Measurements from ENCODE around the gene CCNQ.
"Not testable (repeated sequence)": the region's sequence is repeated elsewhere in the genome, so short reads cannot be mapped to it uniquely, and the experiment has no call there.

The CCNQ gene

GRCh38 chrX:153614818-153615217, 15.9 kb upstream of the CCNQ start:
- H3K27me3 ChIP-seq (ENCODE audit: control insufficient read depth, insufficient read depth, low read length): peaks cover 17% of the 10 kb centered on the region; the same call in 1 of the 2 replicates
- H3K27ac ChIP-seq (ENCODE audit: low read depth, low read length): no peak overlapping the region
- peaks cover 43% of the 10 kb centered on the region for H3K9me3 ChIP-seq (ENCODE audit: control insufficient read depth, insufficient read depth, low read length)
- H3K9ac ChIP-seq (ENCODE audit: low read depth, low read length): no peak overlapping the region
- H3K4me1 ChIP-seq (ENCODE audit: control insufficient read depth, insufficient read depth, low read length): no peaks in the 10 kb centered on the region
- no peak overlapping the region for H3K4me3 ChIP-seq (ENCODE audit: low read depth, low read length)
- H3K36me3 ChIP-seq (ENCODE audit: control insufficient read depth, insufficient read depth, low read length): no peaks in the 10 kb centered on the region

GRCh38 chrX:153612413-153612812, 13.5 kb upstream of the CCNQ start:
- H3K36me3 ChIP-seq (ENCODE audit: control insufficient read depth, insufficient read depth, low read length): no peaks in the 10 kb centered on the region
- no peaks in the 10 kb centered on the region for H3K4me1 ChIP-seq (ENCODE audit: control insufficient read depth, insufficient read depth, low read length)
- no peak overlapping the region for H3K4me3 ChIP-seq (ENCODE audit: low read depth, low read length)
- H3K9ac ChIP-seq (ENCODE audit: low read depth, low read length): no peak overlapping the region
- no peak overlapping the region for H3K27ac ChIP-seq (ENCODE audit: low read depth, low read length)
- H3K27me3 ChIP-seq (ENCODE audit: control insufficient read depth, insufficient read depth, low read length): peaks cover 22% of the 10 kb centered on the region
- H3K9me3 ChIP-seq (ENCODE audit: control insufficient read depth, insufficient read depth, low read length): peaks cover 40% of the 10 kb centered on the region; the same call in 1 of the 2 replicates

DNA sequence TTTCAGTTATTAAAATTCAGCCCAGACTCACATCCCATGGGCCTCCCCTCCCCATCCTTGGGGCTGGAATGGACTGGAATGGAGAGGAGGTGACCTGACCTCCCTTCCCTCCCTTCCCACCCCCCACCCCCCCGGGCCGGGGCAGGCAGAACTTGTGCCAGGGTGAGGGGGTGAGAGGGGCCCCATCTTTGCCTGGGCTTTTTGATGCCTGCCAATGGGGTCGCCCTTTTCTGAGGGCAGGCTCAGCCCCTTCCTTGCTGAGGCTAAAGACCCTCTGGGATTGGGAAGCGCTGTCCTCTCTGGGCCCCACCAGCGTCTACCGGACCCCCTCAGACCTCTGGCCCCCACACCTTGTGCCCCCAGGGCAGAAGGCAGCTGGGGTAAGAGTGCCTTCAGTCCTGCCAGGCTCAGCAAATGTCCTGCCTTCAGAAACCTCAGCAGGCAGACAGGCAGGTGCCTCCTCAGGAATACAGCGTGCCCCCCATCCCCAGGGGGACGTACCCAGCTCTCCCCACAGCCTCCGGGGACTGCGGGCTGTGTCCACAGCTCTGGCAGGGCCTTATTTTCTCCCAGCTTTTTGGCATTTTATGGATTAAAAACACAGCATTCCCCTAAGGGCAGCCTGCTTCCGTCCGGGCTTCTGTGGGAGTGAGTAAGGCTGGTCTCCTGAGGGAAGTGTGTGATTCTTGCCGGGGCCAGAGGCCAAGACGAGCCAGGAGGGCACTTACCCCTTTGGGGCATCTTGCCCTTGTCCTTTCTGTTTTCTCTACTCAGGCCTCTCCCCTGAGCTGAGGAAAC, 12.6 kb upstream of the CCNQ start:
- peaks cover 25% of the 10 kb centered on the region for H3K27me3 ChIP-seq (ENCODE audit: control insufficient read depth, insufficient read depth, low read length)

GRCh38 chrX:153610836-153611213, 11.9 kb upstream of the CCNQ start:
- H3K9me3 ChIP-seq (ENCODE audit: control insufficient read depth, insufficient read depth, low read length): peaks cover 44% of the 10 kb centered on the region
- no peak overlapping the region for H3K27ac ChIP-seq (ENCODE audit: low read depth, low read length)
- no peaks in the 10 kb centered on the region for H3K4me1 ChIP-seq (ENCODE audit: control insufficient read depth, insufficient read depth, low read length)
- peaks cover 25% of the 10 kb centered on the region for H3K27me3 ChIP-seq (ENCODE audit: control insufficient read depth, insufficient read depth, low read length)
- no peak overlapping the region for H3K9ac ChIP-seq (ENCODE audit: low read depth, low read length)
- peak overlapping the region; percentile 55; the same call in 1 of the 2 replicates for H3K4me3 ChIP-seq (ENCODE audit: low read depth, low read length)
- H3K36me3 ChIP-seq (ENCODE audit: control insufficient read depth, insufficient read depth, low read length): no peaks in the 10 kb centered on the region

More for the DNA sequence above, 12.6 kb upstream of the CCNQ start:
- Histone ChIP-seq H3K9me3 (ENCODE audit: control insufficient read depth, insufficient read depth, low read length) (peaks cover 42% of the 10 kb centered on the region), H3K36me3 (ENCODE audit: control insufficient read depth, insufficient read depth, low read length) (no peaks in the 10 kb centered on the region), H3K4me3 (ENCODE audit: low read depth, low read length) (no peak overlapping the region), H3K27ac (ENCODE audit: low read depth, low read length) (no peak overlapping the region), H3K9ac (ENCODE audit: low read depth, low read length) (no peak overlapping the region), H3K4me1 (ENCODE audit: control insufficient read depth, insufficient read depth, low read length) (no peaks in the 10 kb centered on the region)

GRCh38 chrX:153609917-153610835, 11.2 kb upstream of the CCNQ start:
- H3K27me3 ChIP-seq (ENCODE audit: control insufficient read depth, insufficient read depth, low read length): peaks cover 25% of the 10 kb centered on the region
- H3K9me3 ChIP-seq (ENCODE audit: control insufficient read depth, insufficient read depth, low read length): peaks cover 41% of the 10 kb centered on the region
- no peaks in the 10 kb centered on the region for H3K36me3 ChIP-seq (ENCODE audit: control insufficient read depth, insufficient read depth, low read length)
- H3K4me1 ChIP-seq (ENCODE audit: control insufficient read depth, insufficient read depth, low read length): no peaks in the 10 kb centered on the region
- H3K9ac ChIP-seq (ENCODE audit: low read depth, low read length): no peak overlapping the region
- H3K4me3 ChIP-seq (ENCODE audit: low read depth, low read length): peak overlapping the region; percentile 55
- H3K27ac ChIP-seq (ENCODE audit: low read depth, low read length): no peak overlapping the region

DNA sequence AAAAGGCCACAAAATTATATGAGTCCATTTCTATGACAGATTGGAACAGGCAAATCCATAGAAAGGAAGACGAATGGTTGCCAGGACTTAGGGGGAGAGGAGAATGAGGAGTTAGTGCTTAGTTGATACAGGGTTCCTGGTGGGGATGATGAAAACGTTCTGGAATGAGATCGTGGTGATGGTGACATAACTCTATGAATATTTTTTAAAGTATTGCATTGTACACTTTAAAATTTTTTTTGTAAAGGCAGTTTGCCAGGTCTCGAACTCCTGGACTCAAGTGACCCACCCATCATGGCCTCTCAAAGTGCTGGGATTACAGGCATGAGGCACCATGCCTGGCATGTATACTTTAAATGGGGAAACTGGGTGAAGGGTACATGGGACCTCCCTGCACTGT, 9.9 kb upstream of the CCNQ start:
- Histone ChIP-seq H3K4me1 (ENCODE audit: control insufficient read depth, insufficient read depth, low read length) (no peaks in the 10 kb centered on the region), H3K27me3 (ENCODE audit: control insufficient read depth, insufficient read depth, low read length) (peaks cover 21% of the 10 kb centered on the region), H3K36me3 (ENCODE audit: control insufficient read depth, insufficient read depth, low read length) (no peaks in the 10 kb centered on the region), H3K4me3 (ENCODE audit: low read depth, low read length) (no peak overlapping the region), H3K9ac (ENCODE audit: low read depth, low read length) (no peak overlapping the region), H3K9me3 (ENCODE audit: control insufficient read depth, insufficient read depth, low read length) (peaks cover 36% of the 10 kb centered on the region), H3K27ac (ENCODE audit: low read depth, low read length) (no peak overlapping the region)

GRCh38 chrX:153608376-153608775, 9.4 kb upstream of the CCNQ start:
- Histone ChIP-seq H3K27me3 (ENCODE audit: control insufficient read depth, insufficient read depth, low read length) (peaks cover 21% of the 10 kb centered on the region), H3K9ac (ENCODE audit: low read depth, low read length) (no peak overlapping the region), H3K9me3 (ENCODE audit: control insufficient read depth, insufficient read depth, low read length) (peaks cover 36% of the 10 kb centered on the region), H3K27ac (ENCODE audit: low read depth, low read length) (no peak overlapping the region), H3K4me1 (ENCODE audit: control insufficient read depth, insufficient read depth, low read length) (no peaks in the 10 kb centered on the region), H3K4me3 (ENCODE audit: low read depth, low read length) (no peak overlapping the region), H3K36me3 (ENCODE audit: control insufficient read depth, insufficient read depth, low read length) (no peaks in the 10 kb centered on the region)

DNA sequence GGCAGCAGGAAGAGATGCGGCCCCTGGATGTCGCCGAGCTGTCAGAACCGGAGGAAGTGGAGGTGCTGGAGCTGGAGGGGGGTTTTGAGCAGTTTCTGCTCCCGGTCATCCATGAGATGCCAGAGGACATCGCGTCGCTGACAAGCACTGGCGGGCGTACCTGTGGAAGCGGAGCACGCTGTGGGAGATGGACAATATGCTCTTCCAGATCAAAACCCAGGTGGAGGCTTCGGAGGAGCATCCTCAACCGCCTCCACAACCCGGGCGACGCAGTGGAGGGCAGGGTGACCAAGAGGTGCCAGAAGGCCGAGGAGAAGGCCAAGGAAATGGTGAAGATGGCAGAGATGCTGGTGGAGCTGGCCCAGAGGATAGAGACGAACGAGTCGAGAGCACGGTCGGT, 7.6 kb upstream of the CCNQ start:
- H3K36me3 ChIP-seq (ENCODE audit: control insufficient read depth, insufficient read depth, low read length): no peaks in the 10 kb centered on the region
- peaks cover 27% of the 10 kb centered on the region for H3K9me3 ChIP-seq (ENCODE audit: control insufficient read depth, insufficient read depth, low read length)
- no peak overlapping the region for H3K4me3 ChIP-seq (ENCODE audit: low read depth, low read length)
- no peak overlapping the region for H3K9ac ChIP-seq (ENCODE audit: low read depth, low read length)
- H3K4me1 ChIP-seq (ENCODE audit: control insufficient read depth, insufficient read depth, low read length): no peaks in the 10 kb centered on the region
- peaks cover 21% of the 10 kb centered on the region for H3K27me3 ChIP-seq (ENCODE audit: control insufficient read depth, insufficient read depth, low read length)
- no peak overlapping the region for H3K27ac ChIP-seq (ENCODE audit: low read depth, low read length)

DNA sequence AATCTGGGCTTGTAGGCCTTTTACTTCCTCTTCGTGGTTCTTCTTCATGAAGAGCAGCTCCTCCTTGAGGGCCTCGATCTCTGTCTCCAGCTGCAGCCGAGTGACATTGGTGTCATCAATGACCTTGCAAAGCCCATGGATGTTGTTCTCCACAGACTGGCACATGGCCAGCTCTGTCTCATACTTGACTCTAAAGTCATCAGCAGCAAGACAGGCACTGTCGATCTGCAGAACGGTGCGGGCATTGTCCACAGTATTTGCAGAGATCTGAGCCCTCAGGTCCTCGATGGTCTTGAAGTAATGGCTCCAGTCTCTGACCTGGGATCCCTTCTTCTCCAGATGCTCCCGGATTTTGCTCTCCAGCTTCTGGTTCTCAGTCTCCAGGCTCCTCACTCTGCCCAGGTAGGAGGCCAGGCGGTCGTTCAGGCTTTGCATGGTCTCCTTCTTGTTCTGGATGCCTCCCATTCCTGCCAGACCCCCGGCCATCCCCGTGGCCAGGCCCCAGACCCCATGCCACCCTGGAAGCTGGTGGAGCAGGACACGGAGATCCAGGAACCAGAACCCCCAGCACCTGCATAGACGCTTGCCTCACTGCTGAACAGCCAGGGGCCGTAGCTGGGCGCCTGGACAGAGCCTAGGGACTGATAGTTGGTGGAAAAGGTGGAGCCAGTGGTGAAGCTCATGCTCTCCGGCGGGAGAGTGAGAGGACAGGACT, 5.9 kb upstream of the CCNQ start:
- H3K9ac ChIP-seq (ENCODE audit: low read depth, low read length); H3K4me3 ChIP-seq (ENCODE audit: low read depth, low read length); H3K4me1 ChIP-seq (ENCODE audit: control insufficient read depth, insufficient read depth, low read length); H3K36me3 ChIP-seq (ENCODE audit: control insufficient read depth, insufficient read depth, low read length); H3K27ac ChIP-seq (ENCODE audit: low read depth, low read length): not testable (repeated sequence)
- Histone ChIP-seq H3K27me3 (ENCODE audit: control insufficient read depth, insufficient read depth, low read length) (peaks cover 20% of the 10 kb centered on the region), H3K9me3 (ENCODE audit: control insufficient read depth, insufficient read depth, low read length) (peaks cover 32% of the 10 kb centered on the region)

DNA sequence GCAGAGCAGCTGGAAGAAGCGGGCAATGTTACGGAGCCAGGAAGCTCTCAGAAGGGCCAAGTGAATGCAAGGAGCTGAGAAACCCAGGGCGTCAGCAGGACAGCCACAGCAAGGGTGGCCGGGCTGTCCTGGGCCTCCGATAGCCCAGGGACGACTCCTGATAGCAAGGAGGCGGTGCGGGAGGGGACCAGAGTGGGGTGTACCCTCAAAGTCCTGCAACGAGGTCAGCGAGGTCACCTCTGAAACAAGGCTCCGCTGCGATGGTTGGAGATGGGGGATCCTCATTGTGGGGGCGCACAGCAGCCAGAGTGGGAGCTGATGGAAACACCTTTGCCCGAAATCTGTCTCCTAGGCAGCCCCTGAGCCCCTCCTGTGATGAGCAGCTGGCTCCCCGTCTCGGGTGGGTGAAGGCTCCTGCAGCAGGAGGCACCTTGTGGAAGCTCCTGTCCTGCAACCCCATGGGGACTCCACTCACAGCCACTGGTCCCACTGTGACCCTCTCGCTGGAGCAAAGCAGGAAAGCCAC, 4.3 kb upstream of the CCNQ start:
- no peaks in the 10 kb centered on the region for H3K4me1 ChIP-seq (ENCODE audit: control insufficient read depth, insufficient read depth, low read length)
- no peak overlapping the region for H3K27ac ChIP-seq (ENCODE audit: low read depth, low read length)
- H3K27me3 ChIP-seq (ENCODE audit: control insufficient read depth, insufficient read depth, low read length): peaks cover 6% of the 10 kb centered on the region; the same call in 1 of the 2 replicates
- peaks cover 26% of the 10 kb centered on the region for H3K9me3 ChIP-seq (ENCODE audit: control insufficient read depth, insufficient read depth, low read length)
- no peaks in the 10 kb centered on the region for H3K36me3 ChIP-seq (ENCODE audit: control insufficient read depth, insufficient read depth, low read length)
- no peak overlapping the region for H3K9ac ChIP-seq (ENCODE audit: low read depth, low read length)
- H3K4me3 ChIP-seq (ENCODE audit: low read depth, low read length): no peak overlapping the region
